K562 (cell line): Measurements from ENCODE around the gene LIMS2. TPM values are rescaled to one million over a fixed set of nuclear protein-coding genes. Genes with fewer than 3 reads are reported as not detected.

ENCODE experiments used
- ATAC-seq: fragments of 200-7000 bp; cut with Tn5 transposase; 3 replicates; pipeline ENCODE4 v1.9.1; 2020; ENCODE audit warnings: moderate library complexity
- BruUV-seq: library from RNA; stranded (reverse); fragments of 400-500 nt; replicated peaks from 2 replicates; lab custom pipeline; 2021; lab: Mats Ljungman, UMichigan
- CTCF ChIA-PET: fragments of 300-600 bp; formaldehyde crosslinking; extraction: SDS; loops from one replicate; lab custom pipeline; 2021; ENCODE audit warnings: low intra/inter-chr PET ratio; lab: Yijun Ruan, JAX
- POLR2A ChIA-PET: fragments of 300-600, 350-650 bp; sonication (Branson Sonifier 250); formaldehyde crosslinking; extraction: SDS; loops from one replicate; lab custom pipeline; 2021; ENCODE audit warnings: antibody characterized with exemption, inconsistent platforms; lab: Yijun Ruan, JAX
- DNase-seq, 4 experiments: peaks; one replicate each; pipeline versions ENCODE4 v3.0.0 to v3.0.0-alpha.2; 2011 to 2018; ENCODE audit warnings: low spot score in 3 of 4, mixed read lengths in 3 of 4; ENCODE audit errors: extremely low read depth in 1 of 4
- FAIRE-seq: peaks from 2 replicates; lab custom pipeline; 2011; peaks lifted over from hg19 to GRCh38; lab: Jason Lieb, UNC
- H2AFZ ChIP-seq: 2 replicates; pipeline ENCODE4 v1.6.0; 2011; ENCODE audit warnings: low read depth, low read length, control low read depth, inconsistent platforms
- H3K27ac ChIP-seq: fragments of 200-600 bp; 3 replicates; pipeline ENCODE4 v1.8.0; 2011; ENCODE audit warnings: low read depth, mild to moderate bottlenecking, control low read depth, inconsistent platforms, low read length, moderate library complexity, mixed read lengths; ENCODE audit errors: extremely low read depth
- H3K27me3 ChIP-seq, 2 experiments: fragments of 300-600 bp in 1 of 2; 2 replicates in 1 of 2; 3 replicates in 1 of 2; pipeline versions ENCODE4 v1.6.0 to v1.8.0; 2011; ENCODE audit warnings: inconsistent platforms in 2 of 2, low read length in 2 of 2, mild to moderate bottlenecking in 1 of 2, mixed read lengths in 1 of 2, moderate library complexity in 1 of 2; ENCODE audit not compliant: control insufficient read depth in 2 of 2, insufficient read depth in 2 of 2
- H3K36me3 ChIP-seq: fragments of 300-600 bp; 3 replicates; pipeline ENCODE4 v1.8.0; 2011; ENCODE audit warnings: mild to moderate bottlenecking, low read length, inconsistent platforms; ENCODE audit not compliant: control insufficient read depth, insufficient read depth
- H3K4me1 ChIP-seq, 2 experiments: fragments of 200-600 bp in 1 of 2; replicated peaks in 1 of 2; 2 replicates in 1 of 2; 3 replicates in 1 of 2; pipeline versions ENCODE4 v1.5.1 to v1.8.0; 2011; ENCODE audit warnings: inconsistent platforms in 2 of 2, low read length in 2 of 2, mild to moderate bottlenecking in 1 of 2, mixed read lengths in 1 of 2, moderate library complexity in 1 of 2; ENCODE audit not compliant: control insufficient read depth in 2 of 2, insufficient read depth in 2 of 2
- H3K4me2 ChIP-seq: 2 replicates; pipeline ENCODE4 v1.6.1; 2011; ENCODE audit warnings: low read length, control low read depth, inconsistent platforms, mixed read lengths; ENCODE audit not compliant: insufficient read depth
- H3K4me3 ChIP-seq: fragments of 200-600 bp; sonication (generic), shearing (Covaris generic); 2 replicates; pipeline ENCODE4 v1.5.1; 2016; ENCODE audit warnings: control low read depth, inconsistent platforms
- H3K79me2 ChIP-seq: fragments of 200-600 bp; 3 replicates; pipeline ENCODE4 v1.8.0; 2011; ENCODE audit warnings: low read length, inconsistent platforms; ENCODE audit not compliant: control insufficient read depth, insufficient read depth
- H3K9ac ChIP-seq, 2 experiments: 2 replicates each; pipeline versions ENCODE4 v1.6.0 to v1.6.1; 2011; ENCODE audit warnings: low read depth in 2 of 2, low read length in 2 of 2, control low read depth in 1 of 2, inconsistent platforms in 1 of 2, mild to moderate bottlenecking in 1 of 2, mixed read lengths in 1 of 2; ENCODE audit not compliant: insufficient read depth in 1 of 2
- H3K9me1 ChIP-seq: one replicate; pipeline ENCODE4 v1.6.0; 2011; ENCODE audit warnings: inconsistent platforms, mild to moderate bottlenecking, low read length, moderate library complexity; ENCODE audit not compliant: control insufficient read depth, insufficient read depth
- H3K9me3 ChIP-seq: replicated peaks from 2 replicates; pipeline ENCODE4 v1.5.1; 2011; ENCODE audit warnings: low read depth, low read length, inconsistent platforms; ENCODE audit not compliant: control insufficient read depth, insufficient read depth
- H4K20me1 ChIP-seq: replicated peaks from 2 replicates; pipeline ENCODE4 v1.6.1; 2011; ENCODE audit warnings: low read length, inconsistent platforms, mixed read lengths; ENCODE audit not compliant: control insufficient read depth, insufficient read depth
- EHMT2 ChIP-seq: fragments of 450-650 bp; IDR thresholded peaks from 2 replicates; pipeline ENCODE4 v1.6.1; 2018; ENCODE audit warnings: antibody characterized with exemption
- FOXA3 ChIP-seq, 2 experiments: fragments of 450-650 bp in 1 of 2; sonication (generic) in 1 of 2; formaldehyde crosslinking; IDR thresholded peaks in 1 of 2; conservative IDR thresholded peaks in 1 of 2; 2 replicates each; pipeline versions ENCODE4 v1.4.0 to v1.8.0; 2020 to 2022; ENCODE audit warnings: mild to moderate bottlenecking in 2 of 2, missing genetic modification reagents in 1 of 2
- GTF2A2 ChIP-seq: IDR thresholded peaks from 2 replicates; pipeline ENCODE4 v1.6.1; 2016; ENCODE audit warnings: mild to moderate bottlenecking, missing genetic modification characterization, missing compliant biosample characterization
- HDAC3 ChIP-seq: fragments of 450-650 bp; IDR thresholded peaks from 2 replicates; pipeline ENCODE4 v1.6.1; 2018; ENCODE audit warnings: borderline replicate concordance, mild to moderate bottlenecking, moderate library complexity; ENCODE audit not compliant: partially characterized antibody
- HIVEP1 ChIP-seq: fragments of 250-450 bp; sonication (Bioruptor Pico); IDR thresholded peaks from 2 replicates; pipeline ENCODE4 v1.4.0; 2020; ENCODE audit warnings: mild to moderate bottlenecking
- HNRNPLL ChIP-seq: fragments of 200-400 bp; formaldehyde crosslinking; IDR thresholded peaks from 2 replicates; pipeline ENCODE4 v1.6.1; 2017; ENCODE audit warnings: low read length, low read depth, mild to moderate bottlenecking; ENCODE audit not compliant: poor library complexity, severe bottlenecking
- OTX1 ChIP-seq: fragments of 450-650 bp; formaldehyde crosslinking; IDR thresholded peaks from 2 replicates; pipeline ENCODE4 v1.4.0; 2022; ENCODE audit warnings: mild to moderate bottlenecking
- SMARCE1 ChIP-seq: fragments of 450-650 bp; IDR thresholded peaks from 2 replicates; pipeline ENCODE4 v1.7.1; 2016; ENCODE audit warnings: mild to moderate bottlenecking
- SP2 ChIP-seq: IDR thresholded peaks from 2 replicates; pipeline ENCODE4 v1.6.1; 2011; ENCODE audit warnings: mild to moderate bottlenecking, low read depth, low read length, moderate library complexity; ENCODE audit not compliant: poor library complexity, severe bottlenecking; ENCODE audit errors: extremely low read depth
- ZNF212 ChIP-seq: fragments of 450-650 bp; formaldehyde crosslinking; IDR thresholded peaks from 2 replicates; pipeline ENCODE4 v1.4.0; 2020; ENCODE audit warnings: mild to moderate bottlenecking
- WGBS: fragments of 100-300 bp; shearing (Covaris generic); methylation state at CpG from one replicate; pipeline ENCODE4 v1.1.6; 2016; ENCODE audit warnings: low coverage, mixed read lengths; ENCODE audit not compliant: insufficient coverage; ENCODE audit errors: missing lambda C conversion rate; 5-methylcytosine and 5-hydroxymethylcytosine counted together
- in situ Hi-C: fragments of 300-500 bp; cut with MboI; formaldehyde crosslinking; loops from 4 replicates; pipeline ENCODE4 v1.15.0; 2018; ENCODE audit warnings: inconsistent platforms, mixed read lengths
- intact Hi-C: fragments of 100-400 bp; cut with micrococcal nuclease; formaldehyde crosslinking; loops from 2 replicates; pipeline ENCODE4 v1.14.2; 2022
- polyA plus RNA-seq, 8 experiments: library from polyadenylated mRNA; depleted of rRNA in 4 of 8; stranded (reverse) in 5 of 8; unstranded in 3 of 8; fragments of >200 nt; fragmentation: Nextera tagmentation in 2 of 8; fragmentation: Illumina TruSeq in 1 of 8; extraction: Ambion mirVana in 2 of 8; extraction: Trizol in 1 of 8; gene quantifications; 2 replicates each; pipeline versions ENCODE4 v1.2.1 to v1.2.3, GENCODE V29; 2011 to 2014; ENCODE audit warnings: inconsistent platforms in 1 of 8, missing spikeins in 1 of 8
- total RNA-seq, 7 experiments: library from RNA; depleted of rRNA in 6 of 7; stranded (reverse); fragments of >200 nt in 6 of 7; fragmentation: Illumina TruSeq in 2 of 7; extraction: Trizol in 2 of 7; gene quantifications; 2 replicates each; pipeline versions ENCODE4 v1.2.1 to v1.2.3, GENCODE V29; 2011 to 2021; ENCODE audit warnings: low replicate concordance in 1 of 7
- TF ChIP-seq, protein P1 (sequence below): fragments of 450-650 bp; formaldehyde crosslinking; IDR thresholded peaks from 2 replicates; pipeline ENCODE4 v1.4.0; 2020; ENCODE audit warnings: mild to moderate bottlenecking, moderate library complexity
- TF ChIP-seq, protein P2 (sequence below): fragments of 200-800 bp; sonication (Bioruptor generic); IDR thresholded peaks from 2 replicates; pipeline ENCODE4 v1.6.1; 2017; ENCODE audit warnings: missing genetic modification characterization, missing compliant biosample characterization

The LIMS2 gene
- total and polyA plus RNA-seq, 9 of the 15 experiments (the other 6 are each of a cell fraction or from before 2014, with no cell fraction given): 0.04 to 0.22 TPM; not detected in 7

DNA sequence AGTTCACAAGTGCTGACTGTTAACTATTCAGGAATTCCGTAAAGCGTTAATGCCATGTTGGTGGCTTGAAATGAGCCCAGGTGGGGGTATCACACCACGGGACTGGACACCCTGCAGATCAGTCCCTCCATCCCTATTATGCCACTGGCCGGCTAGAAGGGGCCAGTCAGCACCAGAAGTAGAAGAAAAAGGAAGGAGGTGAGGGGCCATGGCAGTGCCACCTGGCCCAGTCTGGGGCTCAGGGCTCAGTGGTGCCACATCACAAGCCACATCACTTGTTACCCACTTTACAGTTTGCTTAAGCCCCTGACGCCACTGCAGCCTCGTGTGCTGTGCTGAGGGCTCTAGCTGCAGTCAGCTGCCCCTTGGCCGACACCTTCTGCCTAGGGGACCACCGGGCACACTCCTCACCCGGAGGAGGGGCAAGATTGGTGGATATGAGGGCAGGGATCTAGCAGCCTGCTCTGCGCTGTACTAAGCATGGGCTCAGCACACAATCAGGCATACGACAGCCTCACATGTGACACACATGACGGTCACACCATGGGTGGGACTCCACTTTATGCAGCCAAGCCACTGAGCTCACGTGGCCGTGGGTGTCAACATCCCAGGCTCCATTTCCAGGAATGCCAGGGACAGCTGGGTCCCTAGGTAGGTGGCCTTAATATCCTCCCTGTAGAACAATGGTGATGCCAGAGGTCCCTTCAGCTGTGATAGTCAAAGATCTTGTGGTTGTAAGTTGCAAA, 3.6 kb downstream of the LIMS2 start:
- FAIRE-seq (no peak), DNase-seq (no peak)
- BruUV-seq: no TSS peak

More for the DNA sequence above, 3.6 kb downstream of the LIMS2 start:
- no peak overlapping the region for H2AFZ ChIP-seq
- H3K9me1 ChIP-seq: peaks cover 3% of the 10 kb centered on the region
- no peak for ATAC-seq
- in situ Hi-C loops: no loop called here
- H3K4me2 ChIP-seq: no peak overlapping the region
- intact Hi-C loops: no loop called here
- POLR2A ChIA-PET: interaction anchor here (0.6 kb wide), 1 partner anchor 381 kb away, joined by 3 read pairs; no protein-coding TSS in a partner anchor
- H3K9ac ChIP-seq: no peak overlapping the region
- no peaks in the 10 kb centered on the region for H3K9me3 ChIP-seq
- H3K36me3 ChIP-seq: no peaks in the 10 kb centered on the region
- H3K4me3 ChIP-seq: no peak overlapping the region
- H3K79me2 ChIP-seq: no peaks in the 10 kb centered on the region
- TF ChIP-seq HIVEP1 (CRISPR knock-in tag) (no peak), EHMT2 (no peak), HDAC3 (no peak), OTX1 (CRISPR knock-in tag) (no peak), SMARCE1 (no peak), GTF2A2 (tag) (no peak), HNRNPLL (no peak), FOXA3 (CRISPR knock-in tag; conservative IDR thresholded peaks at IDR 0.05 in 1 of 2, IDR thresholded peaks at IDR 0.05 in 1 of 2) (no peak), SP2 (no peak), ZNF212 (CRISPR knock-in tag) (no peak)
- TF ChIP-seq, protein P1, sequence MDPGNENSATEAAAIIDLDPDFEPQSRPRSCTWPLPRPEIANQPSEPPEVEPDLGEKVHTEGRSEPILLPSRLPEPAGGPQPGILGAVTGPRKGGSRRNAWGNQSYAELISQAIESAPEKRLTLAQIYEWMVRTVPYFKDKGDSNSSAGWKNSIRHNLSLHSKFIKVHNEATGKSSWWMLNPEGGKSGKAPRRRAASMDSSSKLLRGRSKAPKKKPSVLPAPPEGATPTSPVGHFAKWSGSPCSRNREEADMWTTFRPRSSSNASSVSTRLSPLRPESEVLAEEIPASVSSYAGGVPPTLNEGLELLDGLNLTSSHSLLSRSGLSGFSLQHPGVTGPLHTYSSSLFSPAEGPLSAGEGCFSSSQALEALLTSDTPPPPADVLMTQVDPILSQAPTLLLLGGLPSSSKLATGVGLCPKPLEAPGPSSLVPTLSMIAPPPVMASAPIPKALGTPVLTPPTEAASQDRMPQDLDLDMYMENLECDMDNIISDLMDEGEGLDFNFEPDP: no peak
- TF ChIP-seq, protein P2, sequence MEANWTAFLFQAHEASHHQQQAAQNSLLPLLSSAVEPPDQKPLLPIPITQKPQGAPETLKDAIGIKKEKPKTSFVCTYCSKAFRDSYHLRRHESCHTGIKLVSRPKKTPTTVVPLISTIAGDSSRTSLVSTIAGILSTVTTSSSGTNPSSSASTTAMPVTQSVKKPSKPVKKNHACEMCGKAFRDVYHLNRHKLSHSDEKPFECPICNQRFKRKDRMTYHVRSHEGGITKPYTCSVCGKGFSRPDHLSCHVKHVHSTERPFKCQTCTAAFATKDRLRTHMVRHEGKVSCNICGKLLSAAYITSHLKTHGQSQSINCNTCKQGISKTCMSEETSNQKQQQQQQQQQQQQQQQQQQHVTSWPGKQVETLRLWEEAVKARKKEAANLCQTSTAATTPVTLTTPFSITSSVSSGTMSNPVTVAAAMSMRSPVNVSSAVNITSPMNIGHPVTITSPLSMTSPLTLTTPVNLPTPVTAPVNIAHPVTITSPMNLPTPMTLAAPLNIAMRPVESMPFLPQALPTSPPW (CRISPR knock-in tag): no peak
- CTCF ChIA-PET: no interaction called here
- 1% methylated on average over 14 of the region's 14 CpGs for WGBS
- no peak overlapping the region for H3K27ac ChIP-seq
- H4K20me1 ChIP-seq: 0 out of 2 replicates have a peak, but pooled peaks cover 7% of the 10 kb centered on the region
- peaks cover 0 to 17% of the 10 kb centered on the region in 2 experiments; a peak in 2 of 5 replicates for H3K4me1 ChIP-seq
- H3K27me3 ChIP-seq: peaks cover 53 to 57% of the 10 kb centered on the region in 2 experiments
